Activated B cell treated with CpG ODN at 0.5 μM for 24 hours (primary cell): ENCODE data around the gene POPDC2. TPM values are rescaled to one million over a fixed set of nuclear protein-coding genes. Genes with fewer than 3 reads are reported as not detected.

Experiments
- ATAC-seq: fragments of 200-7000 bp; cut with Tn5 transposase; one replicate; pipeline ENCODE4 v1.10.0; 2021; ENCODE audit warnings: low read depth, mild to moderate bottlenecking, moderate library complexity
- CTCF ChIA-PET: fragments of 350-600 bp; sonication (Branson Sonifier 250); formaldehyde crosslinking; loops from one replicate; lab custom pipeline; 2021; ENCODE audit warnings: antibody characterized with exemption; lab: Charles Lee
- POLR2A ChIA-PET: fragments of 350-600 bp; sonication (Branson Sonifier 250); formaldehyde crosslinking; loops from one replicate; lab custom pipeline; 2021; ENCODE audit warnings: antibody characterized with exemption; lab: Charles Lee
- DNase-seq: peaks from one replicate; pipeline ENCODE4 v3.0.0; 2022
- H3K27ac Mint-ChIP-seq: one replicate; pipeline ENCODE4 v1.8.0; 2020; ENCODE audit warnings: mixed read lengths
- H3K27me3 Mint-ChIP-seq: one replicate; pipeline ENCODE4 v1.8.0; 2021; ENCODE audit warnings: mixed read lengths
- H3K36me3 Mint-ChIP-seq: one replicate; pipeline ENCODE4 v1.8.0; 2021; ENCODE audit warnings: low read depth, mixed read lengths
- H3K4me1 Mint-ChIP-seq: one replicate; pipeline ENCODE4 v1.8.0; 2021; ENCODE audit warnings: mixed read lengths
- H3K4me3 Mint-ChIP-seq: one replicate; pipeline ENCODE4 v1.8.0; 2020; ENCODE audit warnings: mild to moderate bottlenecking, mixed read lengths
- H3K9me3 Mint-ChIP-seq: one replicate; pipeline ENCODE4 v1.8.0; 2020; ENCODE audit warnings: mixed read lengths
- CTCF ChIP-seq: fragments of 200-600 bp; IDR thresholded peaks from one replicate; pipeline ENCODE4 v1.8.0; 2022; ENCODE audit warnings: antibody characterized with exemption, mild to moderate bottlenecking
- intact Hi-C: fragments of 100-400 bp; cut with micrococcal nuclease; formaldehyde crosslinking; loops from one replicate; pipeline ENCODE4 v1.15.1; 2024
- total RNA-seq: library from RNA; stranded (reverse); gene quantifications from 2 replicates; pipeline ENCODE4 v1.2.3, GENCODE V29; 2022

Gene POPDC2
- total RNA-seq, 1 donor from 2014 or later, result 6.7 TPM

DNA sequence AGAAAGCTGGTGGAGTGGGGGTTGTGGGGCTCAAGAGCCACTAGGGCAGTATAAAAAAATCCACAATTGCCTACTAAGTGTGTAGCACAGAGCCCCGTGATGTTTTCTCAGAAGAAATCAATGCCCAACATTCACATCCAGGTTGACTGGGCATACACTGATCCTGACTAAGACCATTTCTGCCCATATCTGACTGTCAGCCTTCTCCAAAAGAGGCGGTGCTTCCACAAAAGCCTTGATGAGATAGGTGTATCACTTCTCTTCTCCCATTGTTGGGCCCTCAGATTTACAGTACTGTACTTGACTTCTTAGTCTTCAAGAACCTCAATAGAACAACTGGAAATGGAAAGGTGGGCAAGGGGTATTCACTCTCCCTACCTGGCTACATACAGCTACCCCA, 1.4 kb downstream of the POPDC2 start:
- peaks cover 10% of the 10 kb centered on the region for H3K36me3 Mint-ChIP-seq
- DNase-seq (no peak), ATAC-seq (no peak)
- intact Hi-C loops, result no loop called here
- H3K9me3 Mint-ChIP-seq, result no peaks in the 10 kb centered on the region
- H3K4me3 Mint-ChIP-seq, result no peak overlapping the region
- H3K4me1 Mint-ChIP-seq, result peaks cover 39% of the 10 kb centered on the region
- ChIA-PET POLR2A (interaction anchor here (0.9 to 1.2 kb wide), 2 partner anchors 18 to 31 kb away, joined by 3 to 7 read pairs; no protein-coding TSS in a partner anchor), CTCF (interaction anchor here (1.3 kb wide), 1 partner anchor 59 kb away, joined by 3 read pairs; no protein-coding TSS in a partner anchor)
- H3K27me3 Mint-ChIP-seq, result no peaks in the 10 kb centered on the region
- no peak overlapping the region for H3K27ac Mint-ChIP-seq
- TF ChIP-seq CTCF, result no peak

DNA sequence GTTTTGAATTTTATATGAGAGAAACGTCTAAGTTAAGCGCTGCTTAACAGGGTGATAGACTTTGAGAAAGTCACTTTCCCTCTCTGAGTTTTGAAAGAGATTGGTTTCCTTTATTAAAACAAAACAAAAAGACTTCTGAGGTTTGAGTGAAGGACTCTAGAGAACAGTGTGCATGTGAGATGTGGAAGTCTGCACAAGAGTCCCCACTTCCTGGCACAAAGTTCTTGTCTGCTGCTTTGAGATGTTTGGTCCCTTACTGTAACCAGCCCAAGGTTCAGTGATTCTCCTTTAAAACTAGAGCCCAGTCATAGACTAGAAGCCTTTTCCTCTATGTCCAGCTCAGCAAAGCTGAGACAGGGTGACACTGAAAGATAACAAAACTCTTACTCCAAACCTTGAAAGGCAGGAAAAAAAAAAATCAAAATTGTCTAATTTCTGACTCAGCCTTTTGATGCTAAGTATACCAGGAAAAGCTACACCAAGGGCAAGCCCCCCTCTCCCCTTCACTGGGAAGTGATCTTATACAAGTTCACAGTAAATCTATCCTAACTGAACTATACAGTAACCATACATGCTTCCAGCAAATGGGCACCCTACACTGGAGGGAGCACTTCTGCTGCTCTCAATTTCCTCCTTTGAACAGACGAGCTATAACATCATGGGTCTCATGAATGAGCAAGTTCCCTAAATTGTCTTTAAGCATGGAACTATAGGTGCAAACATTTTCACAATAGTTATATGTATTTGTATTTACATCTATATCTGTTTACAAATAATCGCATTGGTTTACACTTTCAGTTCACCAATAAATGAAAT, 2.3 kb downstream of the POPDC2 start:
- Mint-ChIP-seq H3K36me3 (peaks cover 10% of the 10 kb centered on the region), H3K4me3 (no peak overlapping the region), H3K27me3 (no peaks in the 10 kb centered on the region), H3K4me1 (peaks cover 32% of the 10 kb centered on the region), H3K9me3 (no peaks in the 10 kb centered on the region), H3K27ac (no peak overlapping the region)
- intact Hi-C loops, result no loop called here
- TF ChIP-seq CTCF, result no peak
- no peak for ATAC-seq
- CTCF ChIA-PET, result interaction anchor here (1.3 kb wide), 1 partner anchor 58 kb away, joined by 3 read pairs; no protein-coding TSS in a partner anchor
- DNase-seq, result no peak
- POLR2A ChIA-PET, result interaction anchor here (0.6 to 1.2 kb wide), 4 partner anchors 17 to 367 kb away, joined by 3 to 7 read pairs (median 3); partner anchors contain the start of gene COX17

- Mint-ChIP-seq H3K36me3 (peaks cover 5% of the 10 kb centered on the region), H3K4me1 (peaks cover 17% of the 10 kb centered on the region), H3K9me3 (no peaks in the 10 kb centered on the region), H3K27ac (no peak overlapping the region), H3K4me3 (no peak overlapping the region), H3K27me3 (no peaks in the 10 kb centered on the region)
- DNase-seq (no peak), ATAC-seq (no peak)
- ChIA-PET CTCF (no interaction called here), POLR2A (no interaction called here)
- TF ChIP-seq CTCF, result no peak
- intact Hi-C loops, result no loop called here
These were observed 6.5 kb downstream of the POPDC2 start for GRCh38 chr3:119653876-119654275.

GRCh38 chr3:119652306-119653033, 7.9 kb downstream of the POPDC2 start:
- Mint-ChIP-seq H3K9me3 (no peaks in the 10 kb centered on the region), H3K36me3 (peaks cover 17% of the 10 kb centered on the region), H3K27ac (no peak overlapping the region), H3K27me3 (no peaks in the 10 kb centered on the region), H3K4me1 (peaks cover 7% of the 10 kb centered on the region), H3K4me3 (no peak overlapping the region)
- intact Hi-C loops, result no loop called here
- no peak for TF ChIP-seq CTCF
- ATAC-seq (no peak), DNase-seq (no peak)
- ChIA-PET CTCF (no interaction called here), POLR2A (no interaction called here)

- Mint-ChIP-seq H3K4me3 (no peak overlapping the region), H3K27me3 (no peaks in the 10 kb centered on the region), H3K4me1 (peaks cover 6% of the 10 kb centered on the region), H3K36me3 (peaks cover 30% of the 10 kb centered on the region), H3K9me3 (no peaks in the 10 kb centered on the region), H3K27ac (no peak overlapping the region)
- ATAC-seq (no peak), DNase-seq (no peak)
- ChIA-PET POLR2A (no interaction called here), CTCF (interaction anchor here (1.1 kb wide), 1 partner anchor 31 kb away, joined by 3 read pairs; no protein-coding TSS in a partner anchor)
- TF ChIP-seq CTCF, result no peak
- intact Hi-C loops, result no loop called here
These were observed 10.6 kb downstream of the POPDC2 start for GRCh38 chr3:119649761-119650160.
